SK-N-SH (cell line): ENCODE data around the gene IPCEF1. TPM values are rescaled to one million over a fixed set of nuclear protein-coding genes. Genes with fewer than 3 reads are reported as not detected.

Source experiments
- CTCF ChIA-PET: fragments of 300-600, 350-600 bp; formaldehyde crosslinking; extraction: SDS; loops from one replicate; lab custom pipeline; 2021; lab: Yijun Ruan, JAX
- POLR2A ChIA-PET: fragments of 350-600 bp; sonication (Branson Sonifier 250); formaldehyde crosslinking; extraction: SDS; loops from one replicate; lab custom pipeline; 2020; ENCODE audit warnings: antibody characterized with exemption, inconsistent platforms; lab: Yijun Ruan, JAX
- DNase-seq: peaks from one replicate; pipeline ENCODE4 v3.0.0; 2012
- H2AFZ ChIP-seq: fragments of 200-600 bp; sonication (generic); 2 replicates; pipeline ENCODE4 v1.8.1; 2016; ENCODE audit warnings: antibody characterized with exemption, mild to moderate bottlenecking, low read depth
- H3F3A ChIP-seq: fragments of 200-600 bp; sonication (generic); replicated peaks from 2 replicates; pipeline ENCODE3; 2016; ENCODE audit warnings: antibody characterized with exemption, mild to moderate bottlenecking; ENCODE audit not compliant: insufficient read depth
- H3K27ac ChIP-seq, 2 experiments: fragments of 200-500 bp in 1 of 2; fragments of 200-600 bp in 1 of 2; sonication (Bioruptor generic) in 1 of 2; sonication (generic), shearing (Covaris generic) in 1 of 2; 2 replicates each; pipeline versions ENCODE4 v1.5.1 to v1.6.1; 2014 to 2016; ENCODE audit warnings: low read depth in 2 of 2, inconsistent platforms in 1 of 2, low read length in 1 of 2, mild to moderate bottlenecking in 1 of 2, mixed read lengths in 1 of 2
- H3K27me3 ChIP-seq: fragments of 200-600 bp; sonication (generic), shearing (Covaris generic); 2 replicates; pipeline ENCODE4 v1.6.1; 2016; ENCODE audit warnings: mixed run types; ENCODE audit not compliant: insufficient read depth
- H3K36me3 ChIP-seq, 2 experiments: fragments of 200-500 bp in 1 of 2; fragments of 200-600 bp in 1 of 2; sonication (Bioruptor generic) in 1 of 2; sonication (generic) in 1 of 2; replicated peaks in 1 of 2; 2 replicates each; pipeline versions ENCODE3 to v1.5.1; 2014 to 2016; ENCODE audit warnings: low read length in 1 of 2, mild to moderate bottlenecking in 1 of 2; ENCODE audit not compliant: insufficient read depth in 2 of 2, control insufficient read depth in 1 of 2
- H3K4me1 ChIP-seq, 2 experiments: fragments of 200-500 bp in 1 of 2; fragments of 200-600 bp in 1 of 2; sonication (Bioruptor generic) in 1 of 2; sonication (generic), shearing (Covaris generic) in 1 of 2; 2 replicates each; pipeline versions ENCODE4 v1.5.1 to v1.6.1; 2014 to 2016; ENCODE audit warnings: low read depth in 1 of 2, low read length in 1 of 2, mixed run types in 1 of 2; ENCODE audit not compliant: insufficient read depth in 2 of 2, control insufficient read depth in 1 of 2
- H3K4me2 ChIP-seq: fragments of 200-600 bp; sonication (generic), shearing (Covaris generic); 2 replicates; pipeline ENCODE4 v1.6.1; 2017; ENCODE audit warnings: mixed run types
- H3K4me3 ChIP-seq, 2 experiments: fragments of 200-500 bp in 1 of 2; fragments of 200-600 bp in 1 of 2; sonication (Bioruptor generic) in 1 of 2; sonication (generic), shearing (Covaris generic) in 1 of 2; 2 replicates each; pipeline versions ENCODE4 v1.5.1 to v1.8.1; 2014 to 2016; ENCODE audit warnings: low read depth in 2 of 2, inconsistent platforms in 1 of 2, low read length in 1 of 2, mild to moderate bottlenecking in 1 of 2, mixed read lengths in 1 of 2, moderate library complexity in 1 of 2
- H3K79me2 ChIP-seq: fragments of 200-600 bp; sonication (generic); 2 replicates; pipeline ENCODE4 v1.8.1; 2017; ENCODE audit warnings: mild to moderate bottlenecking; ENCODE audit not compliant: insufficient read depth
- H3K9ac ChIP-seq: fragments of 200-600 bp; sonication (generic); 2 replicates; pipeline ENCODE4 v1.6.1; 2017; ENCODE audit warnings: mixed run types
- H3K9me2 ChIP-seq: fragments of 200-600 bp; sonication (generic); 2 replicates; pipeline ENCODE4 v1.6.1; 2017; ENCODE audit warnings: mixed run types
- H3K9me3 ChIP-seq: fragments of 200-600 bp; sonication (generic); 2 replicates; pipeline ENCODE4 v1.6.1; 2017; ENCODE audit warnings: mixed run types, mild to moderate bottlenecking, moderate library complexity
- H4K20me1 ChIP-seq: fragments of 200-600 bp; sonication (generic); 2 replicates; pipeline ENCODE4 v1.6.1; 2017; ENCODE audit warnings: mild to moderate bottlenecking, mixed run types; ENCODE audit not compliant: insufficient read depth
- CHD2 ChIP-seq: fragments of 150-350 bp; IDR thresholded peaks from 2 replicates; pipeline ENCODE4 v1.6.1; 2018; ENCODE audit warnings: low read length; ENCODE audit not compliant: partially characterized antibody
- CTCF ChIP-seq: fragments of 200-600 bp; sonication (generic); IDR thresholded peaks from 2 replicates; pipeline ENCODE4 v1.6.1; 2017; ENCODE audit warnings: antibody characterized with exemption, mild to moderate bottlenecking, moderate library complexity
- EZH2phosphoT487 ChIP-seq: fragments of 200-600 bp; sonication (generic); IDR thresholded peaks from 2 replicates; pipeline ENCODE4 v1.6.1; 2017; ENCODE audit warnings: low read depth, mixed run types, mild to moderate bottlenecking, antibody characterized with exemption, moderate library complexity, borderline replicate concordance
- GATA2 ChIP-seq: sonication (generic); formaldehyde crosslinking; IDR thresholded peaks from 2 replicates; pipeline ENCODE4 v1.5.0; 2020; ENCODE audit warnings: mild to moderate bottlenecking, missing genetic modification reagents
- JUND ChIP-seq: IDR thresholded peaks from 2 replicates; pipeline ENCODE4 v1.4.0; 2012
- MEF2A ChIP-seq: IDR thresholded peaks from 2 replicates; pipeline ENCODE4 v1.4.0; 2012; ENCODE audit warnings: low read depth, borderline replicate concordance
- POLR2AphosphoS5 ChIP-seq: IDR thresholded peaks from 2 replicates; pipeline ENCODE4 v1.6.1; 2012; ENCODE audit warnings: low read depth, low read length
- SIN3A ChIP-seq: IDR thresholded peaks from 2 replicates; pipeline ENCODE4 v1.6.1; 2012; ENCODE audit warnings: low read depth, mild to moderate bottlenecking, low read length, moderate library complexity, borderline replicate concordance
- SMC3 ChIP-seq: IDR thresholded peaks from 2 replicates; pipeline ENCODE4 v1.6.1; 2012; ENCODE audit warnings: low read depth, low read length, improper control_type of control experiment
- TEAD4 ChIP-seq: IDR thresholded peaks from 2 replicates; pipeline ENCODE4 v1.4.0; 2012; ENCODE audit warnings: mild to moderate bottlenecking, borderline replicate concordance; ENCODE audit not compliant: insufficient read depth
- USF2 ChIP-seq: fragments of 150-350 bp; IDR thresholded peaks from 2 replicates; pipeline ENCODE4 v1.6.1; 2017; ENCODE audit warnings: antibody characterized with exemption, low read length, low read depth, borderline replicate concordance
- YY1 ChIP-seq: IDR thresholded peaks from 2 replicates; pipeline ENCODE4 v1.4.0; 2012; ENCODE audit warnings: low read depth, mild to moderate bottlenecking
- ZBTB33 ChIP-seq: IDR thresholded peaks from 2 replicates; pipeline ENCODE4 v1.4.0; 2012; ENCODE audit warnings: low read depth, borderline replicate concordance
- WGBS: methylation state at CpG from one replicate; pipeline ENCODE4 v1.1.6; 2017; ENCODE audit warnings: low lambda C conversion rate; 5-methylcytosine and 5-hydroxymethylcytosine counted together
- polyA plus RNA-seq, 3 experiments: library from polyadenylated mRNA; depleted of rRNA; stranded (reverse); fragments of >200 nt; gene quantifications; 2 replicates each; pipeline ENCODE4 v1.2.3, GENCODE V29; 2012
- TF ChIP-seq, protein P1 (sequence below): fragments of 150-350 bp; IDR thresholded peaks from 2 replicates; pipeline ENCODE4 v1.6.1; 2016; ENCODE audit warnings: mild to moderate bottlenecking, low read depth, low read length
- TF ChIP-seq, protein P2 (sequence below): IDR thresholded peaks from 2 replicates; pipeline ENCODE4 v1.4.0; 2012; ENCODE audit warnings: low read depth, borderline replicate concordance
- TF ChIP-seq, protein P3 (sequence below): IDR thresholded peaks from 2 replicates; pipeline ENCODE4; 2012

The IPCEF1 gene, protein sequence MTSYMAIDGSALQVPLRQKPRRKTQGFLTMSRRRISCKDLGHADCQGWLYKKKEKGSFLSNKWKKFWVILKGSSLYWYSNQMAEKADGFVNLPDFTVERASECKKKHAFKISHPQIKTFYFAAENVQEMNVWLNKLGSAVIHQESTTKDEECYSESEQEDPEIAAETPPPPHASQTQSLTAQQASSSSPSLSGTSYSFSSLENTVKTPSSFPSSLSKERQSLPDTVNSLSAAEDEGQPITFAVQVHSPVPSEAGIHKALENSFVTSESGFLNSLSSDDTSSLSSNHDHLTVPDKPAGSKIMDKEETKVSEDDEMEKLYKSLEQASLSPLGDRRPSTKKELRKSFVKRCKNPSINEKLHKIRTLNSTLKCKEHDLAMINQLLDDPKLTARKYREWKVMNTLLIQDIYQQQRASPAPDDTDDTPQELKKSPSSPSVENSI
- not detected in 2 replicates for polyA plus RNA-seq (2012; rRNA removed)
- 0.01 and 0.06 TPM in 2 replicates for polyA plus RNA-seq (2012; cell fraction: cytosol; rRNA removed)
- 0.01 TPM in 2 replicates for polyA plus RNA-seq (2012; cell fraction: nucleus; rRNA removed)

- H4K20me1 ChIP-seq = no peaks in the 10 kb centered on the region
- ChIA-PET POLR2A (no interaction called here), CTCF (no interaction called here)
These were observed at the start of gene IPCEF1 for GRCh38 chr6:154356690-154357089. IPCEF1 (minus strand) TSS chr6:154356803; CDS start chr6:154265947, 90,856 bp downstream.

More at GRCh38 chr6:154356690-154357089, at the start of gene IPCEF1:
- H3K9ac ChIP-seq = no peak within 1 kb of the TSS
- no peaks in the 10 kb centered on the region for H3K36me3 ChIP-seq
- H3K4me1 ChIP-seq = no peaks in the 10 kb centered on the region
- no peak within 1 kb of the TSS for H3K27ac ChIP-seq
- H2AFZ ChIP-seq = no peak within 1 kb of the TSS
- H3F3A ChIP-seq = no peaks in the 10 kb centered on the region
- no peaks in the 10 kb centered on the region for H3K9me3 ChIP-seq
- no peak within 1 kb of the TSS for H3K4me2 ChIP-seq
- no peaks in the 10 kb centered on the region for H3K27me3 ChIP-seq
- H3K9me2 ChIP-seq = no peaks in the 10 kb centered on the region
- DNase-seq = no peak
- 94% methylated on average over 3 of the region's 3 CpGs for WGBS
- no peak within 1 kb of the TSS for H3K4me3 ChIP-seq
- H3K79me2 ChIP-seq = no peaks in the 10 kb centered on the region
- TF ChIP-seq CHD2 (no peak), USF2 (no peak), SIN3A (no peak), GATA2 (CRISPR knock-in tag) (no peak), JUND (no peak), MEF2A (no peak), EZH2phosphoT487 (no peak), TEAD4 (no peak), POLR2AphosphoS5 (no peak), CTCF (no peak), YY1 (no peak), ZBTB33 (no peak), SMC3 (no peak)
- TF ChIP-seq, protein P1, sequence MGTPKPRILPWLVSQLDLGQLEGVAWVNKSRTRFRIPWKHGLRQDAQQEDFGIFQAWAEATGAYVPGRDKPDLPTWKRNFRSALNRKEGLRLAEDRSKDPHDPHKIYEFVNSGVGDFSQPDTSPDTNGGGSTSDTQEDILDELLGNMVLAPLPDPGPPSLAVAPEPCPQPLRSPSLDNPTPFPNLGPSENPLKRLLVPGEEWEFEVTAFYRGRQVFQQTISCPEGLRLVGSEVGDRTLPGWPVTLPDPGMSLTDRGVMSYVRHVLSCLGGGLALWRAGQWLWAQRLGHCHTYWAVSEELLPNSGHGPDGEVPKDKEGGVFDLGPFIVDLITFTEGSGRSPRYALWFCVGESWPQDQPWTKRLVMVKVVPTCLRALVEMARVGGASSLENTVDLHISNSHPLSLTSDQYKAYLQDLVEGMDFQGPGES = no peak
- TF ChIP-seq, protein P2, sequence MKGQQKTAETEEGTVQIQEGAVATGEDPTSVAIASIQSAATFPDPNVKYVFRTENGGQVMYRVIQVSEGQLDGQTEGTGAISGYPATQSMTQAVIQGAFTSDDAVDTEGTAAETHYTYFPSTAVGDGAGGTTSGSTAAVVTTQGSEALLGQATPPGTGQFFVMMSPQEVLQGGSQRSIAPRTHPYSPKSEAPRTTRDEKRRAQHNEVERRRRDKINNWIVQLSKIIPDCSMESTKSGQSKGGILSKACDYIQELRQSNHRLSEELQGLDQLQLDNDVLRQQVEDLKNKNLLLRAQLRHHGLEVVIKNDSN = no peak
- TF ChIP-seq, protein P3, sequence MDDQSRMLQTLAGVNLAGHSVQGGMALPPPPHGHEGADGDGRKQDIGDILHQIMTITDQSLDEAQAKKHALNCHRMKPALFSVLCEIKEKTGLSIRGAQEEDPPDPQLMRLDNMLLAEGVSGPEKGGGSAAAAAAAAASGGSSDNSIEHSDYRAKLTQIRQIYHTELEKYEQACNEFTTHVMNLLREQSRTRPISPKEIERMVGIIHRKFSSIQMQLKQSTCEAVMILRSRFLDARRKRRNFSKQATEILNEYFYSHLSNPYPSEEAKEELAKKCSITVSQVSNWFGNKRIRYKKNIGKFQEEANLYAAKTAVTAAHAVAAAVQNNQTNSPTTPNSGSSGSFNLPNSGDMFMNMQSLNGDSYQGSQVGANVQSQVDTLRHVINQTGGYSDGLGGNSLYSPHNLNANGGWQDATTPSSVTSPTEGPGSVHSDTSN = no peak
